ENCODE results near the gene LCK.
A peak's percentile ranks its signal among the peaks of the same experiment; 100 is the strongest.
"Not testable (repeated sequence)": the region's sequence is repeated elsewhere in the genome, so short reads cannot be mapped to it uniquely, and the experiment has no call there.

Gene LCK

DNA sequence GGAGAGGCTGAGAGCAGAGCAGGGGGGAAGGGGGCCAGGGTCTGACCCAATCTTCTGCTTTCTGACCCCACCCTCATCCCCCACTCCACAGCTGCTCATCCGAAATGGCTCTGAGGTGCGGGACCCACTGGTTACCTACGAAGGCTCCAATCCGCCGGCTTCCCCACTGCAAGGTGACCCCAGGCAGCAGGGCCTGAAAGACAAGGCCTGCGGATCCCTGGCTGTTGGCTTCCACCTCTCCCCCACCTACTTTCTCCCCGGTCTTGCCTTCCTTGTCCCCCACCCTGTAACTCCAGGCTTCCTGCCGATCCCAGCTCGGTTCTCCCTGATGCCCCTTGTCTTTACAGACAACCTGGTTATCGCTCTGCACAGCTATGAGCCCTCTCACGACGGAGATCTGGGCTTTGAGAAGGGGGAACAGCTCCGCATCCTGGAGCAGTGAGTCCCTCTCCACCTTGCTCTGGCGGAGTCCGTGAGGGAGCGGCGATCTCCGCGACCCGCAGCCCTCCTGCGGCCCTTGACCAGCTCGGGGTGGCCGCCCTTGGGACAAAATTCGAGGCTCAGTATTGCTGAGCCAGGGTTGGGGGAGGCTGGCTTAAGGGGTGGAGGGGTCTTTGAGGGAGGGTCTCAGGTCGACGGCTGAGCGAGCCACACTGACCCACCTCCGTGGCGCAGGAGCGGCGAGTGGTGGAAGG, 23.7 kb downstream of the LCK start:
- no peak for DNase-seq (ENCODE audit: low read depth)

DNA sequence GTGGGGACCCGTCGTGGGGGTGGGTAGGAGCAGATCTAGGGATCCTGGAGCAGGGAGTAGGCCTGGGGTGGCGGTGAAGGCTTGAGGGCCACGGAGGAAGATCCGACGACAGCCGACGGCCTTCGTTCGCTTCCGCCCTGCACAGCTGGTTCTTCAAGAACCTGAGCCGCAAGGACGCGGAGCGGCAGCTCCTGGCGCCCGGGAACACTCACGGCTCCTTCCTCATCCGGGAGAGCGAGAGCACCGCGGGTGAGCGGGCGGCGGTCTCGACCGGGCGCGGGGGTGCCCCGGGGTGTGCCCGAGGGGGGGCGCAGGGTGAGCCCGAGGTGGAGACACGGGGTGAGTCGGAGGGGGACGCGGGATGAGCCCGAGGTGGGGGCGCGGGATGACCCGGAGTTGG, 24.4 kb downstream of the LCK start:
- peak; percentile 23 for DNase-seq (ENCODE audit: low read depth)

DNA sequence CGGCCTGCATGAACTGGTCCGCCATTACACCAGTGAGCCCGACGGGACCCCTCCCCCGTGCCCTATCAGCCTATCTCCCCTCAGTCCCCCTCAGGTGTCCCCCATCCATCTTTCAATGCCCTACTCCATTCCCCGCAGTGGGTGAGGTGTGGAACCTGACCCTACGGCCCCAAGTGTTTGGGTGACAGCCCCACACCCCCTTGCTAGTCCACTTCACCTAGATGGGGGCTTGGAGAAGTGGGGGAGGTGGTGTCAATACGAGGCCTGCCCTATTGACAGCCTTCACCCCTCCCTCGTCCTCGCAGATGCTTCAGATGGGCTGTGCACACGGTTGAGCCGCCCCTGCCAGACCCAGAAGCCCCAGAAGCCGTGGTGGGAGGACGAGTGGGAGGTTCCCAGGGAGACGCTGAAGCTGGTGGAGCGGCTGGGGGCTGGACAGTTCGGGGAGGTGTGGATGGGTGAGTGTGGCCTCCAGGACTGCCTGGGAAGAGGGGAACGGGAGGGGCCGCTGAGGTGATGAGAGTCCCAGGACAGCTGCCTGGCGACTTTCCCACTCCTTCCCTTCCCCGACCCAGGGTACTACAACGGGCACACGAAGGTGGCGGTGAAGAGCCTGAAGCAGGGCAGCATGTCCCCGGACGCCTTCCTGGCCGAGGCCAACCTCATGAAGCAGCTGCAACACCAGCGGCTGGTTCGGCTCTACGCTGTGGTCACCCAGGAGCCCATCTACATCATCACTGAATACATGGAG, 25.1 kb downstream of the LCK start:
- no peak for DNase-seq (ENCODE audit: low read depth)

DNA sequence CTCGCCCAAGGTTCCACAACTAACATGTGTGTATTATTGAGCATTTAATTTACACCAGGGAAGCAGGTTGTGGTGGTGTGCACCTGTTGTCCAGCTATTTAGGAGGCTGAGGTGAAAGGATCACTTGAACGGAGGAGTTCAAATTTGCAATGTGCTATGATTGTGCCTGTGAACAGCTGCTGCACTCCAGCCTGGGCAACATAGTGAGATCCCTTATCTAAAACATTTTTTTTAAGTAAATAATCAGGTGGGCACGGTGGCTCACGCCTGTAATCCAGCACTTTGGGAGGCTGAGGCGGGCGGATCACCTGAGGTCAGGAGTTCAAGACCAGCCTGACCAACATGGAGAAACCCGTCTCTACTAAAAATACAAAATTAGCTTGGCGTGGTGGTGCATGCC, 33.7 kb downstream of the LCK start:
- not testable (repeated sequence) for DNase-seq (ENCODE audit: low read depth)

DNA sequence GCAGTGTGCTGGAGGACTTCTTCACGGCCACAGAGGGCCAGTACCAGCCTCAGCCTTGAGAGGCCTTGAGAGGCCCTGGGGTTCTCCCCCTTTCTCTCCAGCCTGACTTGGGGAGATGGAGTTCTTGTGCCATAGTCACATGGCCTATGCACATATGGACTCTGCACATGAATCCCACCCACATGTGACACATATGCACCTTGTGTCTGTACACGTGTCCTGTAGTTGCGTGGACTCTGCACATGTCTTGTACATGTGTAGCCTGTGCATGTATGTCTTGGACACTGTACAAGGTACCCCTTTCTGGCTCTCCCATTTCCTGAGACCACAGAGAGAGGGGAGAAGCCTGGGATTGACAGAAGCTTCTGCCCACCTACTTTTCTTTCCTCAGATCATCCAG, 34.6 kb downstream of the LCK start:
- DNase-seq (ENCODE audit: low read depth), result no peak

DNA sequence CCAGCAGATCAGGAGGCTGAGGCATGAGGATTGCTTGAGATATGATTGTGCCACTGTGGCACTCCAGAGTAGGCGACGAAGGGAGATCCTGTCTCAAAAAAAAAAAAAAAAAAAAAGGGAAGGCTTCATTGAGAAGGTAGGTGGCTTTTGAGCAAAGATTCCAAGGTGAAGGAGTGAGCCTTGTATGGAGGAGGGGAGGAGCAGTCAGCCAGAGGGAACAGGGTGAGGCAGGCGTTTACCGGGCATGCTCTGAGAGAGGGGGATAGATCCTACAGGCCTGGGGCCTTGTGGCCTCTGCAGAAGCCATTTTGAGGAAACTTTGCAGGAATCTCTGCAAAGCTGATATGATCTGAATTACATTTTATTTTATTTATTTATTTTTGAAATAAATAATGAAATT, 35.7 kb downstream of the LCK start:
- no peak for DNase-seq (ENCODE audit: low read depth)

DNA sequence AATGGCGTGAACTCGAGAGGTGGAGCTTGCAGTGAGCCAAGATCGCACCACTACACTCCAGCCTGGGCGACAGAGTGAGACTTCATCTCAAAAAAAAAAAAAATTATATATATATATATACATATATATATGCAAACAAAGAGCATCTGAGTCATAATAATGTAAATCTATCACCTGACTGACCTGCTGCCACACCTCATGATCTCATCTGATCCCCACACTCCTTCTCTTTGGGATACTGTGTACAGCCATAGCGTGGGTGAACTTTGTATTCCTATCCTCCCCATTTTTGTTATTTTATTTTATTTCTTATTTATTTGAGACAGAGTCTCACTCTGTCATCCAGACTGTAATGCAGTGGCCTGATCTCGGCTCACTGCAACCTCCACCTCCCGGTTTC, 38.2 kb downstream of the LCK start:
- DNase-seq (ENCODE audit: low read depth), result no peak

DNA sequence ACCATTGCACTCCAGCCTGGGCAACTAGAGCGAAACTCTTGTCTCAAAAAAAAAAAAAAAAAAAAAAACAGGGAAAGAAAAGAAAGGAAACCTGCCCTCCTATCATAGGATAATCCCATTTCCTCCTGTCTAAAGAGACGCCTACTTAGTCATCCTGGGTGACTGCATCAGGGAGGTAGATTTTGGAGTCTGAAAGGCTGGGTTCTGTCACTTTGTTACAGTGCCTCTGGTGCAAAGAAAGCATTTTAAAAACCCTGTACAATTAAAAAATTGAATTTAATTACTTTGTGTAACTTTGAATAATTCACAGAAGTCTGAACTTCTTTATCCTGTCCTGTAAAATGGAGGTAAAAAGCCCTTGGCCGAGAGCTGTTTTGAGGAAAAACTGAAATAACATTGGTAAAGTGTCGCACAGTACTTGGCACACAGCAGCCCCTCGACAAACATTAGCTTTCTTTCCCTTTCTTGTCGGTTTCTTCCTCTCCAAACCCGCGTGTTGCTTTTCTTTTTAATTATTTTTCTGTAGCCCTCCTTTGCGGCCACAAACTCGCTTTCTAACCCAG, 40.2 kb downstream of the LCK start:
- DNase-seq (ENCODE audit: low read depth), result peak; percentile 39

DNA sequence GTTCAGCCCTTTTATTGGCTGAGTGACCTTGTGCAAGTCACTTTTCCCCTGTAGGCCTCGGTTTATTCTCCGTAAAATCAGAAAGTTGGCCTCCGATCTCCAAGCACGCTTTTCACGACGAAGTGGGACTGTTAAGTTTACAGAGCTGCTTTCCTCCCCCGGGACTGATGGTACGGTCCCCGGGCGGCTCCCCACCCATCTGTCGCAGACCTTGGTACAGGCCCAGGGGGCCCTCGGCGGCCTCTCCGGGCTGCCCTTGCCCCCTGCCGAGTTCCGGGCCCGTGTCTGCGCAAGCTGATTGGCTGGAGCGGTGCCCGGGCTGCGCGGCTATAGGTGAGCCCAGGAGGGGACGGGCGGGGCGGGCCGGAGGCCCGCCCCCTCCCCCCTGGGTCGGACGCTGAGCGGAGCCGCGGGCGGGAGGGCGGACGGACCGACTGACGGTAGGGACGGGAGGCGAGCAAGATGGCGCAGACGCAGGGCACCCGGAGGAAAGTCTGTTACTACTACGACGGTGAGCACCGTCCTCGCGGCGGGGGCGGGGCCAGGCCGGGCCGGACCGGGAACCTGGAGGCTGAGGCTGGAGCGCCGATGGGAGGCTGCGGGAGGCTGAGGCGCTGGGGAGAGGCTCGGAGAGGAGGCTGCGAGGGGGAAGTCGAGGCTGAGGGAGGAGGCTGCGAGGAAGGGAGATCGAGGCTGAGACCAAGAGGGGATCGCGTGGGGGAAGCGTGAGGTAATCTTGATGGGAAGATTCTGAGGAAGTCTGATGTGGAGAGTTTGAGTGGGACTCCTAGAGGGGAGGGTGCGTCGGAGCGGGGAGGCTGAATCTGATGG, 40.9 kb downstream of the LCK start, which contains the start of gene HDAC1:
Gene HDAC1 (plus strand): TSS at position 376 of the 831 bp plus-strand sequence. CDS start 87 bp downstream, at position 463.
- peak; percentile 95 for DNase-seq (ENCODE audit: low read depth)

DNA sequence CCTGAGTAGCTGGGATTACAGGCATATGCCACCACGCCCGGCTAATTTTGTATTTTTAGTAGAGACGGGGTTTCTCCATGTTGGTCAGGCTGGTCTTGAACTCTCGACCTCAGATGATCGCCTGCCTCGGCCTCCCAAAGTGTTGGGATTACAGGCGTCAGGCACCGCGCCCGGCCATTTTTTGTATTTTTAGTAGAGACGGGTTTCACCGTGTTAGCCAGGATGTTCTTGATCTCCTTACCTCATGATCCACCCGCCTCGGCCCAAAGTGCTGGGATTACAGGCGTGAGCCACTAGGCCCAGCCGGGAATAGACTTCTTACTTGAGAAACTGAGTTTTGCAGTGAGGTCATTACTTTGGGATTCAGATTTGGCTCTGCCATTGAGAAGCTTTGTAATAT, 47.1 kb downstream of the LCK start:
- not testable (repeated sequence) for DNase-seq (ENCODE audit: low read depth)

DNA sequence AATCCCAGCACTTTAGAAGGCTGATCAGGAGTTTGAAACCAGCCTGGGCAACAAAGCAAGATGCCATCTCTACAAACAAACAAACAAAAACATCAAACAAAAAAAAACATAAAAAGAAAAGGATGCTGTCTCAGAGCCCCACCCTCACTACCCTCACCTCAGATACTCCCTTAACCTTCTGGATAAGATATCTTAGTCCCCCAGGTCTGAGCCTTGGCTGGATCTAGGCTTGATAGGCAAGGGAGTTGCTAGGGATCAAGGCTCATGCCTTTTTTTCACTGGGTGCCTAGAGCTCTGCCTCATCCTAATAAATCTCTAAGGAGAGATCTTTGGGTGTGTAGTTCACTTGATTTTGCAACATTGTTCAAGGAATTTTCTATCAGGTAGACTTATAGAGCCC, 48.3 kb downstream of the LCK start:
- DNase-seq (ENCODE audit: low read depth), result no peak

DNA sequence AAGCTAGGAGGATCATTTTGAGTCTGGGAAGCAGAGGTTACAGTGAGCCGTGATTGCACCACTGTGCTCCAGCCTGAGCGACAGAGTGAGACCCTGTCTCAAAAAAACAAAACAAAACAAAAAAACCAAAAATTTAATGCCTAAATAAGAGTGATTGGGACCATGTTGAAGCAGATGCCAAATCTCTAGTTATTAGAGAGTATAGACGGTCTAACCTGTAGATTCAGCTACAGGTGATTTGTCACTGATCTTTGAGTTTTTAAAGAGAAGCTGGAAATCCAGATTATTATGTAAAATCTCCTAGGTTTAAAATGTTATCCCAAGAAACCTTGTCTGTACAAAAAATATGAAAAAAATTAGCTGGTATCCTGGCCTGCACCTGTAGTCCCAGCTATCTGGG, 52.3 kb downstream of the LCK start:
- DNase-seq (ENCODE audit: low read depth), result no peak

DNA sequence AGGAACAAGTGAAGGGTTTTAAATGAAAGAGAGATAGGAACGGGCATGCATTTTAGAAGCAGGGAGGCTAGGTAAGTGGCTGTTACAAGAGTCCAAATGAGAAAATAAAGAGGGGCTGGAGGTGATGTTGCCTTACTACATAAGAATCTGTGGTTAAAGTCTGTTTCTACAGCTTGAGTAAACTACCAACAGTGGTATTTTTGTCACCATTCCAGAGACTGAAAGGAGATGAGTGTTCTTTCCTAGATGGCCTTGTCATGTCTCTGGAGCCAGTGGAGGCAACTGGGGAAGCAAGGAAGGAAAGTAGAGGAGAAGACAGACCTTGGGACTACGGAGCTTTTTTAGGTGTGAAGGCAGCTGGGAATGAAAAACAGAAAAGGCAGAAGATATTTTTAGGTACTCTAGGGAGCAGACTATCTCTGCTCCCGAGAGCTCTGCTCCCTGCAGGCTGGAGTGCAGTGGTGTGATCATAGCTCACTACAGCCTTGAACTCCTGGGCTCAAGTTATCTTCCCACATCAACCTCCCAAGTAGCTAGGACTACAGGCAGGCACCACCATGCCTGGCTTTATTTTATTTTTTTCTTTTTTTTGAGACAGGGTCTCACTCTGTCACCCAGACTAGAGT, 53.0 kb downstream of the LCK start:
- peak; percentile 68 for DNase-seq (ENCODE audit: low read depth)

DNA sequence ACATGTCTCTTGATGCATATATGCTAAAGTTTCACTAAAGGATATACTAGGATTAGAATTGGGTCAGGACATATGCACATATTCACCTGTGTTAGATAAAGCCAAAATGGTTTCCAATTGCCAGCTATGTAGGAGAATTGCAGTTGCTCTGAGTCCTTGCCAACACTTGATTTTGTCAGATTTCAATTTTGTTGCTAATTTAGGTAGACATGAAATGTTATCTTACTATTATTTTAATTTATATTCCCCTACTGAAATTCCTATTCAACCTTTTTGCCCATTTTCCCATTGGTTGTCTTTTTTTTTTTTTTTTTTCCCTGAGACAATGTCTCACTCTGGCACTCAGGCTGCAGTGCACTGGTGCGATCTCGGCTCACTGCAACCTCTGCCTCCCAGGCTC, 54.2 kb downstream of the LCK start:
- no peak for DNase-seq (ENCODE audit: low read depth)

DNA sequence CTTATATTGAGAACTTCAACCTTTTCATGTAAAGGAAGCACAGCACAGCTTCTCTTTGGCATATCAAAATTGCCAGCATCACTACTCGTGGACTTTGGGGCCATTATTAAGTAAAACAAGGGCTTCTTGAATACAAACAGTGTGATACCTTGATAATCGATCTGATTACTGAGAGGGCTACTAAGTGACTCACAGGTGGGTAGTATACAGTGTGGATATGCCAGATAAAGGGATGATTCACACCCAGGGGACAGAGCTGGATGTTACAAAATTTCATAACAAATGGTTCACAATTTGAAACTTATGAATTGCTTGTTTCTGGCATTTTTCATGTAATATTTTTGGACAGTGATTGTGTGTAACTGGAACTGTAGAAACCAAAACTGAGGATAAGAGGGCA, 56.3 kb downstream of the LCK start:
- DNase-seq (ENCODE audit: low read depth), result peak; percentile 54

DNA sequence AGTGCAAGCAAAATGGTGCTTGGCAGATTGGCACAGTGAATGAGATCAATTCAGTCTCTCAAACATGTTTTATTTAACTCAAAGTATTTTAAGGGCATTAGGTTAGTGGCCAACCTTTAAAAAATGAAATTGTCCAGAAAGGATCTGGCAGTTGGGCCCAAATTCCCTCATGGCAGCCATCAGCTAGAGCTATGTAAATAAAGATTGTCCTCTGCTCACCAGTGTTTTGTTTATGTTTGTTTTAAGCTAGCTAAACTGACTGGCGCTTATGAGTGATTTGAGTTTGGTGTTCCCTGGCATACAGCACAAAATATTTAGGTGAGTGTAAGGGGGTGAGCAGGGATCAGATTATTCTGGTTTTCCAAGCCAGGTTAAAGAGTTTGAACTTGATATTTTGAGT, 58.9 kb downstream of the LCK start:
- no peak for DNase-seq (ENCODE audit: low read depth)

DNA sequence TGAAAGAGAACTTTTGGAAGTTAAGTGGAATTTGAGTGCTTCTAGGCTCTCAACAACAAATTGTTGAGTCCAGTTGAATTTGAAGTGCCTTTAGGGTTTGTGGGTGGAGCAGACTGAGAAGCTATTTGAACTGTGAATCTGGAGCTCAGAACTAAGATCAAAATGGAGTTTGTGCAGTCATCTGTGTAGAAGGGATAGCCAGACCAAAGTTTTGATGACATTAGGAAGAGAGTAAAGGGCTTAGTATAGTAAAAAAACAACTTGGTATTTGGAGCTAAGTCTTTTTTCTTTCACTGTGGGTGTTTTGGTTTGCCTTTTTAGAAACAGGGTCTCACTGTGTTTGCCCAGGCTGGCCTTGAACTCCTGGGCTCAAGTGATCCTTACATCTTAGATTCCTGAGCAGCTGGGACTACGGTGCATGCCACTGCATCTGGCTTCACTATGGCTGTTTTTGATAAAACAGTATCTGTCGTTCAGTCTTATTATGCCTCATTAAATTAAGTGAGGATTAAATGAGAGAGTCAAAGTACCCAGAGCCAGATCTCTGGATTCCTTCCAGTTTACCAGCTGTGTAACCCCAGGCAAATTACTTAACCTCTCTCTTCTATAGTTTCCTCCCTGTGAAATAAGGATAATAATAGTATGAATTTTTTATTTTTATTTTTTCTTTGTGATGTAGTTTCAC, 60.8 kb downstream of the LCK start:
- no peak for DNase-seq (ENCODE audit: low read depth)

DNA sequence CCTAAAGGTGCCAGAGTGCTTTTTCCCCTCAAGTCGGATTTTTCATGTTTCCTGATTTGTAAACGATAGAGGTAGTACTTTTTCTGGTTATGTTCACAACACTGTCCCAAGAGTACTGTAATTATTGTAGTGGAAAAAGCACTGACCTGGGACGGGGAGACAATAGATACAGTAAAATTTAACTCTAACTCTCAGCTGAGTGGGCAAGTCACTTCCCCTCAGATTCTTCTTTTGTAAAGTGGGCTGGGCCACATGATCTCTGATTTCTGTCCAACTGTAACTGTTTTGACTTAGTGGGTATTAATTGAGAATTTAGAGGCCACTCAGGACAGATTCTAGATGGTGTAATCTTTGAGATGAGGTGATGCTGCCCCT, 65.8 kb downstream of the LCK start:
- no peak for DNase-seq (ENCODE audit: low read depth)

DNA sequence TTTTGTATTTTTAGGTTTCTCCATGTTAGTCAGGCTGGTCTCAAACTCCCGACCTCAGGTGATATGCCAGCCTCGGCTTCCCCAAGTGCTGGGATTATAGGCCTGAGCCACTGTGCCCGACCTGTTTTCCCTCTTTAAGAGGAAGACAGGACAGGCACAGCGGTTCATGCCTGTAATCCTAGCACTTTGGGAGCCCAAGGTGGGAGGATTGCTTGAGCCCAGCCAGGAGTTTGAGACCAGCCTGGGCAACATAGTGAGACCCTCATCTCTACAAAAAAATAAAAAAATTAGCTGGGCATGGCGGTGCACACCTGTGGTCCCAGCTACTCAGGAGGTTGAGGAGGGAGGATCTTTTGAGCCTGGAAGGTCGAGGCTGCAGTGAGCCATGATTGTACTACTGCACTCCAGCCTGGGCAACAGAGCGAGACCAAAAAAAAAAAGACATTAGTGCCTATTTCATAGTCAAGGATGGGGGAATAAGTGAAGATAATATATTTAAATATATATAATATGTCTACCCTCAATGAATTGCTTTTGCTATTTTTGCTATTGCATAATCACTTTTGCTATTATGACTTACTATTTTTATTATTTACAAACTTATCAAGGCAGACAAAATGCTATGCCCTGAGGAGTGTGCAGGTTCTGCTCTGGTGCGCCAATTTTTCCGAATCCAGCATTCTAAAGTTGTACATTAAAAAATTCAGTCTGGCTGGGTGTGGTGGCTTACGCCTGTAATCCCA, 67.2 kb downstream of the LCK start:
- DNase-seq (ENCODE audit: low read depth), result no peak

DNA sequence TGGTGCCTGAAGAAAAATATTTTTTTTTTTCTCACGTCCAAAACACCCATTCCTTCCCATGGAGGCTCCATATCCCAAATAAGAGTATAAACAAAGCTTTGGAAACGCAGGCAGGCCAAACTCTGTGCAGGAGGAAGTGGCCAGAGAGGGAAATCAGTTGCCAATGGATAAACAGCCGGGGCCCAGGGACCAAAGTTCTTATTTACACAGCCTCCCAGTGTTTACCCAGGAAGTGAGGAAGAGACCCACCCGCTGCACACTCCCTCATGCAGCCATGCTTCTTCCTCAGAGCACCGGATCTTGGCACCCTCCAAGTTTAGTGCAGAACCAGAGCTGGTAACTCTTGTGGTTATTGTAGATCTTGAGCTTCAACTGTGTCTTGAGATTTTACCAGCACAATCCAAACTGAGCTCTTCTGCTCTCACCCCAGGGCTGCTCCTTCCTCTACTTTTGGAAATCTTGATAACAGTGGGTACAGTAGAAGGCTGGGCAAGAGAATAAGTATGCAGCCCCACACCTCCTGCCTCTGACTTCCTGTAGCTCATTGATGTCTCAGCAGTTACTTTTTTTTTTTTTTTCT, 70.7 kb downstream of the LCK start:
- no peak for DNase-seq (ENCODE audit: low read depth)

All from iris pigment epithelial cell (primary cell).